ENCODE measurements around the gene TMEM19. TPM values are rescaled to one million over a fixed set of nuclear protein-coding genes. Genes with fewer than 3 reads are reported as not detected.

Gene TMEM19
- total and polyA plus RNA-seq, 2 of the 8 experiments (the other 6 are each of a cell fraction or from before 2014, with no cell fraction given): 12.6 to 19.1 TPM

DNA sequence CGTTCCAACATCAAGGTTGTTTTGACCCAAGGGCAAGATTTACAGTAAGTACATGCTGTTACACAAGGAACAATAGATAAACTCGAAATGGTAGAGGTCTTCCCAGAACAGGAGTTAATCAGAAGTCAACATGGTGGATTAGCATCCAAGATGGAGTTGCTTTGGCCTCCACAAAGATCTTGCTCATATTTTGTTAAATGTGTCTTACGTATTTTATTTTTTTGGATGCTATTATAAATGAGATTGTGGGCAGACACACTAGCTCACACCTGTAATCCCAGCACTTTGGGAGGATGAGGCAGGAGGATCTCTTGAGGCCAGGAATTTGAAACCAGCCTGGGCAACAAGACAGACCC is 46.5 kb downstream of the TMEM19 start:
- H3K4me2 ChIP-seq (ENCODE audit: insufficient read depth in 1 of 2, low read depth in 2 of 2, low read length in 2 of 2): no peak overlapping the region
- H2BK120ac ChIP-seq (replicated peaks; ENCODE audit: low read depth, low read length): no peak overlapping the region
- H3K9me3 ChIP-seq (ENCODE audit: insufficient read depth in 2 of 2, low read depth in 1 of 2, low read length in 1 of 2): no peaks in the 10 kb centered on the region
- no peak overlapping the region for H4K91ac ChIP-seq (replicated peaks; ENCODE audit: insufficient read length, low read length)
- H2BK5ac ChIP-seq (ENCODE audit: low read depth, low read length): no peak overlapping the region
- H3K36me3 ChIP-seq (ENCODE audit: control insufficient read depth in 2 of 4, insufficient read depth in 4 of 4, low read length in 3 of 4): no peaks in the 10 kb centered on the region
- no peaks in the 10 kb centered on the region for H3K27me3 ChIP-seq (replicated peaks in 1 of 4; ENCODE audit: control insufficient read depth in 3 of 4, extremely low read depth in 1 of 4, insufficient read depth in 3 of 4, low read length in 3 of 4)
- no peak overlapping the region for H2AK5ac ChIP-seq (ENCODE audit: low read depth, low read length)
- no peak overlapping the region for H2BK15ac ChIP-seq (ENCODE audit: low read length)
- no peaks in the 10 kb centered on the region for H4K20me1 ChIP-seq (replicated peaks in 1 of 2; ENCODE audit: control insufficient read depth in 1 of 2, insufficient read depth in 2 of 2, low read length in 2 of 2)
- no peak overlapping the region for H2BK12ac ChIP-seq (ENCODE audit: low read depth, low read length)
- 74% methylated on average over 3 of the region's 3 CpGs; no CpG with 5 or more reads in 1 of the 2 experiments for WGBS, 2 experiments (ENCODE audit: extremely low coverage in 1 of 2, insufficient coverage in 1 of 2, insufficient read length in 1 of 2, insufficient replicate concordance in 2 of 2, low coverage in 1 of 2, low lambda C conversion rate in 2 of 2, missing lambda C conversion rate in 1 of 2)
- H3K9ac ChIP-seq (replicated peaks in 1 of 4; ENCODE audit: extremely low read depth in 1 of 4, low read depth in 3 of 4, low read length in 3 of 4): no peak overlapping the region
- no peak overlapping the region for H3K23ac ChIP-seq (ENCODE audit: insufficient read length)
- ChIA-PET CTCF (ENCODE audit: partially characterized antibody) (interaction anchor here (0.8 to 10.8 kb wide), 8 partner anchors 10 to 1119 kb away, joined by 3 to 97 read pairs (median 4); no protein-coding TSS in a partner anchor), POLR2A (ENCODE audit: partially characterized antibody) (interaction anchor here (1.0 kb wide), 1 partner anchor 17 kb away, joined by 3 read pairs; no protein-coding TSS in a partner anchor)
- no peak overlapping the region for H3K27ac ChIP-seq (ENCODE audit: low read depth, low read length)
- peak overlapping the region; percentile 76 for H2AFZ ChIP-seq (ENCODE audit: low read length)
- H3K79me2 ChIP-seq (ENCODE audit: control insufficient read depth in 1 of 2, insufficient read depth in 2 of 2, low read length in 2 of 2): no peaks in the 10 kb centered on the region
- DNase-seq (ENCODE audit: low read depth in 1 of 2, low spot score in 2 of 2): no peak
- no peak overlapping the region for H4K8ac ChIP-seq (ENCODE audit: extremely low read depth, insufficient read depth, low read length)
- H3K23me2 ChIP-seq (ENCODE audit: low read depth, low read length): no peaks in the 10 kb centered on the region
- no peaks in the 10 kb centered on the region for H3K79me1 ChIP-seq (ENCODE audit: low read depth, low read length)
- no peak overlapping the region for H3K4ac ChIP-seq (replicated peaks; ENCODE audit: insufficient read length, low read depth, low read length)
- H3K14ac ChIP-seq (ENCODE audit: insufficient read length): no peak overlapping the region
- H4K5ac ChIP-seq (ENCODE audit: insufficient read length, low read depth, low read length): no peak overlapping the region
- FAIRE-seq: no peak
- no peak overlapping the region for H3K18ac ChIP-seq (ENCODE audit: extremely low read depth, low read length)
- no peak overlapping the region for H2BK20ac ChIP-seq (ENCODE audit: low read length)
- no peaks in the 10 kb centered on the region; a peak in 1 of 7 replicates for H3K4me1 ChIP-seq (replicated peaks in 1 of 4; ENCODE audit: control insufficient read depth in 3 of 4, insufficient read depth in 4 of 4, low read length in 3 of 4)
- no peak overlapping the region for H3K4me3 ChIP-seq (ENCODE audit: extremely low read depth in 1 of 4, insufficient read depth in 2 of 4, low read depth in 3 of 4, low read length in 4 of 4)
- no peak overlapping the region for H3K56ac ChIP-seq (replicated peaks; ENCODE audit: insufficient read length, low read depth, low read length)
- TF ChIP-seq PHF8 (conservative IDR thresholded peaks at IDR 0.05; ENCODE audit: low read depth, low read length) (no peak), RFX5 (IDR thresholded peaks at IDR 0.05; ENCODE audit: borderline replicate concordance, low read depth, low read length) (no peak), HDAC6 (IDR thresholded peaks at IDR 0.05; ENCODE audit: low read depth, low read length) (no peak), GTF2F1 (IDR thresholded peaks at IDR 0.05; ENCODE audit: borderline replicate concordance, low read depth, low read length) (no peak), ZNF274 (IDR thresholded peaks at IDR 0.05; ENCODE audit: borderline replicate concordance, extremely low read depth, low read length) (no peak), SP2 (IDR thresholded peaks at IDR 0.05; ENCODE audit: low read length) (no peak), EP300 (IDR thresholded peaks at IDR 0.05; ENCODE audit: borderline replicate concordance in 1 of 2, low read depth in 2 of 2, low read length in 2 of 2) (no peak), SRF (IDR thresholded peaks at IDR 0.05; ENCODE audit: low read depth, low read length) (no peak), SIN3A (conservative IDR thresholded peaks at IDR 0.05 in 1 of 2, IDR thresholded peaks at IDR 0.05 in 1 of 2; ENCODE audit: low read depth in 1 of 2, low read length in 2 of 2) (no peak), USF2 (IDR thresholded peaks at IDR 0.05; ENCODE audit: low read length) (no peak), KDM5A (IDR thresholded peaks at IDR 0.05; ENCODE audit: low read length) (no peak)
- TF ChIP-seq, protein P1, sequence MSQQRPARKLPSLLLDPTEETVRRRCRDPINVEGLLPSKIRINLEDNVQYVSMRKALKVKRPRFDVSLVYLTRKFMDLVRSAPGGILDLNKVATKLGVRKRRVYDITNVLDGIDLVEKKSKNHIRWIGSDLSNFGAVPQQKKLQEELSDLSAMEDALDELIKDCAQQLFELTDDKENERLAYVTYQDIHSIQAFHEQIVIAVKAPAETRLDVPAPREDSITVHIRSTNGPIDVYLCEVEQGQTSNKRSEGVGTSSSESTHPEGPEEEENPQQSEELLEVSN (IDR thresholded peaks at IDR 0.05): no peak

Measured in H1 (cell line).